ENCODE data around the gene ZNF98. TPM values are rescaled to one million over a fixed set of nuclear protein-coding genes. Genes with fewer than 3 reads are reported as not detected.

The ZNF98 gene
- total RNA-seq = 0.07 TPM in 1 of 2 replicates, not detected in the other

GRCh38 chr19:22422211-22422610 lies at the start of gene ZNF98:
ZNF98 (minus strand) TSS chr19:22422346; CDS start chr19:22422224, 122 bp downstream.

Other genes starting within 250 kb of the ZNF98 start
- gene ZNF676, start 225.4 kb downstream of the ZNF98 start, total RNA-seq = 0.34 and 0.36 TPM in 2 replicates
- not detected in 2 replicates for gene ZNF729, start 135.9 kb downstream of the ZNF98 start, total RNA-seq
- gene ZNF492, start 212.0 kb upstream of the ZNF98 start, total RNA-seq = under 0.01 and 0.14 TPM in 2 replicates

All from nasal cavity respiratory epithelium epithelial cell of viscerocranial mucosa (primary cell).